GM12891 (cell line): ENCODE results near the gene CTSD.

Source experiments
- DNase-seq: peaks from one replicate; pipeline ENCODE4 v3.0.0; 2011; ENCODE audit warnings: low spot score; ENCODE audit not compliant: insufficient read length
- FAIRE-seq: peaks from 2 replicates; lab custom pipeline; 2011; peaks lifted over from hg19 to GRCh38; lab: Jason Lieb, UNC
- PAX5 ChIP-seq: IDR thresholded peaks from 2 replicates; pipeline ENCODE4 v1.6.1; 2011; ENCODE audit warnings: low read length, moderate library complexity, mild to moderate bottlenecking; ENCODE audit not compliant: insufficient read depth, severe bottlenecking
- POLR2A ChIP-seq: IDR thresholded peaks from 2 replicates; pipeline ENCODE4 v1.6.1; 2011; ENCODE audit warnings: low read depth, low read length, control low read depth
- POLR2AphosphoS5 ChIP-seq: IDR thresholded peaks from 2 replicates; pipeline ENCODE4 v1.6.1; 2011; ENCODE audit warnings: low read depth, low read length, control low read depth
- POU2F2 ChIP-seq: IDR thresholded peaks from 2 replicates; pipeline ENCODE4 v1.6.1; 2011; ENCODE audit warnings: low read depth, mild to moderate bottlenecking, control low read depth, low read length, moderate library complexity
- SPI1 ChIP-seq: IDR thresholded peaks from 2 replicates; pipeline ENCODE4 v1.6.1; 2011; ENCODE audit warnings: low read depth, low read length, control low read depth
- TAF1 ChIP-seq: IDR thresholded peaks from 2 replicates; pipeline ENCODE4 v1.6.1; 2011; ENCODE audit warnings: low read depth, low read length, control low read depth

CTSD gene

GRCh38 chr11:1768141-1768469 is 4.4 kb upstream of the CTSD start:
- TF ChIP-seq PAX5 (no peak), TAF1 (no peak), SPI1 (no peak), POLR2A (no peak), POLR2AphosphoS5 (no peak), POU2F2 (no peak)
- no peak for DNase-seq
- FAIRE-seq = no peak

GRCh38 chr11:1767399-1768140 is 3.8 kb upstream of the CTSD start:
- no peak for DNase-seq
- no peak for FAIRE-seq
- TF ChIP-seq POLR2A (no peak), PAX5 (no peak), POLR2AphosphoS5 (no peak), POU2F2 (no peak), SPI1 (no peak), TAF1 (no peak)

GRCh38 chr11:1766719-1767398 is 3.1 kb upstream of the CTSD start:
- no peak for TF ChIP-seq PAX5
- no peak for TF ChIP-seq POU2F2
- no peak for TF ChIP-seq POLR2AphosphoS5
- TF ChIP-seq POLR2A = no peak
- TF ChIP-seq SPI1 = no peak
- no peak for TF ChIP-seq TAF1
- FAIRE-seq = no peak
- DNase-seq = no peak

- TF ChIP-seq TAF1 (no peak), POLR2AphosphoS5 (no peak), POLR2A (no peak), PAX5 (no peak), SPI1 (no peak), POU2F2 (no peak)
- FAIRE-seq = no peak
- no peak for DNase-seq
Measured at GRCh38 chr11:1765871-1766718, 2.4 kb upstream of the CTSD start.

GRCh38 chr11:1763336-1763795 is 361 bp downstream of the CTSD start:
- FAIRE-seq (no peak), DNase-seq (no peak)

GRCh38 chr11:1762537-1763302 is 1.0 kb downstream of the CTSD start:
- TF ChIP-seq TAF1 (no peak), SPI1 (no peak), POU2F2 (no peak), PAX5 (no peak), POLR2AphosphoS5 (no peak), POLR2A (no peak)
- no peak for DNase-seq
- FAIRE-seq = peak; percentile 28

More at GRCh38 chr11:1763336-1763795, 361 bp downstream of the CTSD start:
- TF ChIP-seq PAX5 = no peak
- TF ChIP-seq TAF1 = no peak
- TF ChIP-seq POU2F2 = no peak
- no peak for TF ChIP-seq SPI1
- no peak for TF ChIP-seq POLR2A
- TF ChIP-seq POLR2AphosphoS5 = no peak

- no peak for FAIRE-seq
- TF ChIP-seq PAX5 (no peak), POLR2AphosphoS5 (no peak), TAF1 (no peak), SPI1 (no peak), POLR2A (no peak), POU2F2 (no peak)
Measured at GRCh38 chr11:1761857-1762536, 1.7 kb downstream of the CTSD start.

More at GRCh38 chr11:1761857-1762536, 1.7 kb downstream of the CTSD start:
- no peak for DNase-seq
